H1 (cell line): ENCODE results near the gene GPM6B. TPM values are rescaled to one million over a fixed set of nuclear protein-coding genes. Genes with fewer than 3 reads are reported as not detected.

ENCODE experiments used
- CBX5 ChIP-seq: fragments of 300-800, 300-1000 bp; sonication (generic); IDR thresholded peaks from 2 replicates; pipeline ENCODE4 v1.7.1; 2016; ENCODE audit warnings: antibody characterized with exemption, low read length, low read depth
- EGR1 ChIP-seq: IDR thresholded peaks from 2 replicates; pipeline ENCODE4 v1.6.1; 2011; ENCODE audit warnings: low read depth, low read length, borderline replicate concordance
- FOSL1 ChIP-seq: IDR thresholded peaks from 2 replicates; pipeline ENCODE4 v1.6.1; 2011; ENCODE audit warnings: mild to moderate bottlenecking, low read depth, low read length, moderate library complexity; ENCODE audit not compliant: insufficient read depth
- polyA plus RNA-seq, 7 experiments: library from polyadenylated mRNA; depleted of rRNA in 3 of 7; stranded (reverse) in 5 of 7; unstranded in 2 of 7; fragments of >200 nt in 5 of 7; fragments of 200-250 nt in 2 of 7; gene quantifications; 1 replicate in 5 of 7; 2 replicates in 1 of 7; 4 replicates in 1 of 7; pipeline versions ENCODE4 v1.2.1 to v1.2.3, GENCODE V29; 2011 to 2013; ENCODE audit warnings: missing spikeins in 2 of 7, mixed read lengths in 2 of 7
- total RNA-seq: library from RNA; stranded (reverse); fragmentation: NEBNext Ultra II Directional; extraction: Animal tissue kit (Norgen Biotek cat#: 25700); gene quantifications from 2 replicates; pipeline ENCODE4 v1.2.1, GENCODE V29; 2021

Gene GPM6B
- total and polyA plus RNA-seq, 2 of the 8 experiments (the other 6 are each of a cell fraction or from before 2014, with no cell fraction given), result 132 to 175 TPM

DNA sequence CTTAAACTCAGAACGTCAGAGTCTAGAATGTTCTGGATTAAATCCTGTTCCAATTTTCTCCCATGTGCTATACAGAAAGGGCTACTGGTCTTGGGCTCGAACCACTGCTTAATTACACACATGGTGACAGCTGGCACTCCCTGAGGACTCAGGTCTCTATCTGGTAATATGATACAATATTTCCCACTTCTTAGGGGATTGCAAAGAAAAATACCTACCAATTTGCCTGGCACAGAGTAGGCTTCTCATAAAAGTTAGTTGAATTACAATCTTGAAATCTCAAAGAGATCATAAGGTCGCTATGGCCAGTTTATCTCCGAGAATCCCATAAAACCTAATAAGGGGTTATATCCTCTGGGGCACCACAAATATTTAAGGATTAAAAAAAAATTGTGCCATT lies 8.6 kb downstream of the GPM6B start (continued):
- no peak for TF ChIP-seq FOSL1
- TF ChIP-seq CBX5, result no peak
- TF ChIP-seq EGR1, result no peak
- TF ChIP-seq, all 59 proteins: peak for 0
